Hepatocyte (in vitro differentiated cells): ENCODE data around the gene PTPRN2.

Source experiments
- EZH2 ChIP-seq: fragments of 200-600 bp; sonication (generic); IDR thresholded peaks from 2 replicates; pipeline ENCODE4 v1.6.1; 2016; ENCODE audit warnings: antibody characterized with exemption, mild to moderate bottlenecking, borderline replicate concordance
- EZH2phosphoT487 ChIP-seq: fragments of 200-600 bp; sonication (generic); IDR thresholded peaks from one replicate; pipeline ENCODE4 v1.6.1; 2018; ENCODE audit warnings: antibody characterized with exemption, mild to moderate bottlenecking, low read depth, moderate library complexity; ENCODE audit not compliant: unreplicated experiment, severe bottlenecking
- TF ChIP-seq, protein P1 (sequence below): fragments of 200-600 bp; sonication (generic); IDR thresholded peaks from 2 replicates; pipeline ENCODE4 v1.5.1; 2016; ENCODE audit warnings: antibody characterized with exemption, mild to moderate bottlenecking; ENCODE audit not compliant: poor library complexity

GRCh38 chr7:158258411-158259130 is 329.1 kb downstream of the PTPRN2 start:
- TF ChIP-seq, protein P1, sequence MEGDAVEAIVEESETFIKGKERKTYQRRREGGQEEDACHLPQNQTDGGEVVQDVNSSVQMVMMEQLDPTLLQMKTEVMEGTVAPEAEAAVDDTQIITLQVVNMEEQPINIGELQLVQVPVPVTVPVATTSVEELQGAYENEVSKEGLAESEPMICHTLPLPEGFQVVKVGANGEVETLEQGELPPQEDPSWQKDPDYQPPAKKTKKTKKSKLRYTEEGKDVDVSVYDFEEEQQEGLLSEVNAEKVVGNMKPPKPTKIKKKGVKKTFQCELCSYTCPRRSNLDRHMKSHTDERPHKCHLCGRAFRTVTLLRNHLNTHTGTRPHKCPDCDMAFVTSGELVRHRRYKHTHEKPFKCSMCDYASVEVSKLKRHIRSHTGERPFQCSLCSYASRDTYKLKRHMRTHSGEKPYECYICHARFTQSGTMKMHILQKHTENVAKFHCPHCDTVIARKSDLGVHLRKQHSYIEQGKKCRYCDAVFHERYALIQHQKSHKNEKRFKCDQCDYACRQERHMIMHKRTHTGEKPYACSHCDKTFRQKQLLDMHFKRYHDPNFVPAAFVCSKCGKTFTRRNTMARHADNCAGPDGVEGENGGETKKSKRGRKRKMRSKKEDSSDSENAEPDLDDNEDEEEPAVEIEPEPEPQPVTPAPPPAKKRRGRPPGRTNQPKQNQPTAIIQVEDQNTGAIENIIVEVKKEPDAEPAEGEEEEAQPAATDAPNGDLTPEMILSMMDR = no peak
- no peak for TF ChIP-seq EZH2
- TF ChIP-seq EZH2phosphoT487 = no peak
